ENCODE measurements around the gene FHIT. TPM values are rescaled to one million over a fixed set of nuclear protein-coding genes. Genes with fewer than 3 reads are reported as not detected.

FHIT gene
- total and polyA plus RNA-seq, 10 of the 15 experiments (the other 5 are each of a cell fraction or from before 2014, with no cell fraction given): 4.2 to 14.9 (median 9.4) TPM

GRCh38 chr3:60752809-60753208 lies 498.4 kb downstream of the FHIT start (continued):
- TF ChIP-seq, protein P1, sequence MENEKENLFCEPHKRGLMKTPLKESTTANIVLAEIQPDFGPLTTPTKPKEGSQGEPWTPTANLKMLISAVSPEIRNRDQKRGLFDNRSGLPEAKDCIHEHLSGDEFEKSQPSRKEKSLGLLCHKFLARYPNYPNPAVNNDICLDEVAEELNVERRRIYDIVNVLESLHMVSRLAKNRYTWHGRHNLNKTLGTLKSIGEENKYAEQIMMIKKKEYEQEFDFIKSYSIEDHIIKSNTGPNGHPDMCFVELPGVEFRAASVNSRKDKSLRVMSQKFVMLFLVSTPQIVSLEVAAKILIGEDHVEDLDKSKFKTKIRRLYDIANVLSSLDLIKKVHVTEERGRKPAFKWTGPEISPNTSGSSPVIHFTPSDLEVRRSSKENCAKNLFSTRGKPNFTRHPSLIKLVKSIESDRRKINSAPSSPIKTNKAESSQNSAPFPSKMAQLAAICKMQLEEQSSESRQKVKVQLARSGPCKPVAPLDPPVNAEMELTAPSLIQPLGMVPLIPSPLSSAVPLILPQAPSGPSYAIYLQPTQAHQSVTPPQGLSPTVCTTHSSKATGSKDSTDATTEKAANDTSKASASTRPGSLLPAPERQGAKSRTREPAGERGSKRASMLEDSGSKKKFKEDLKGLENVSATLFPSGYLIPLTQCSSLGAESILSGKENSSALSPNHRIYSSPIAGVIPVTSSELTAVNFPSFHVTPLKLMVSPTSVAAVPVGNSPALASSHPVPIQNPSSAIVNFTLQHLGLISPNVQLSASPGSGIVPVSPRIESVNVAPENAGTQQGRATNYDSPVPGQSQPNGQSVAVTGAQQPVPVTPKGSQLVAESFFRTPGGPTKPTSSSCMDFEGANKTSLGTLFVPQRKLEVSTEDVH (IDR thresholded peaks at IDR 0.05; ENCODE audit: low read depth, partially characterized antibody): no peak
- TF ChIP-seq REST (IDR thresholded peaks at IDR 0.05; ENCODE audit: low read depth, low read length) (no peak), ZBED1 (IDR thresholded peaks at IDR 0.05; ENCODE audit: borderline replicate concordance) (no peak), CREM (IDR thresholded peaks at IDR 0.05; ENCODE audit: low read depth) (no peak), NBN (IDR thresholded peaks at IDR 0.05) (no peak), RFX5 (IDR thresholded peaks at IDR 0.05; ENCODE audit: low read depth, low read length) (no peak), MTA2 (IDR thresholded peaks at IDR 0.05; ENCODE audit: low read depth) (no peak), PKNOX1 (IDR thresholded peaks at IDR 0.05) (no peak), TBL1XR1 (IDR thresholded peaks at IDR 0.05; ENCODE audit: low read depth, low read length) (no peak)
